HG03103 (cell line): ENCODE results near the gene CALY.
A peak's percentile ranks its signal among the peaks of the same experiment; 100 is the strongest.
"Not testable (repeated sequence)": the region's sequence is repeated elsewhere in the genome, so short reads cannot be mapped to it uniquely, and the experiment has no call there.

Experiments
- ATAC-seq: cut with Tn5 transposase; IDR thresholded peaks from one replicate; pipeline ENCODE4 v1.9.1; 2021; ENCODE audit warnings: low read depth; ENCODE audit not compliant: unreplicated experiment

The CALY gene

DNA sequence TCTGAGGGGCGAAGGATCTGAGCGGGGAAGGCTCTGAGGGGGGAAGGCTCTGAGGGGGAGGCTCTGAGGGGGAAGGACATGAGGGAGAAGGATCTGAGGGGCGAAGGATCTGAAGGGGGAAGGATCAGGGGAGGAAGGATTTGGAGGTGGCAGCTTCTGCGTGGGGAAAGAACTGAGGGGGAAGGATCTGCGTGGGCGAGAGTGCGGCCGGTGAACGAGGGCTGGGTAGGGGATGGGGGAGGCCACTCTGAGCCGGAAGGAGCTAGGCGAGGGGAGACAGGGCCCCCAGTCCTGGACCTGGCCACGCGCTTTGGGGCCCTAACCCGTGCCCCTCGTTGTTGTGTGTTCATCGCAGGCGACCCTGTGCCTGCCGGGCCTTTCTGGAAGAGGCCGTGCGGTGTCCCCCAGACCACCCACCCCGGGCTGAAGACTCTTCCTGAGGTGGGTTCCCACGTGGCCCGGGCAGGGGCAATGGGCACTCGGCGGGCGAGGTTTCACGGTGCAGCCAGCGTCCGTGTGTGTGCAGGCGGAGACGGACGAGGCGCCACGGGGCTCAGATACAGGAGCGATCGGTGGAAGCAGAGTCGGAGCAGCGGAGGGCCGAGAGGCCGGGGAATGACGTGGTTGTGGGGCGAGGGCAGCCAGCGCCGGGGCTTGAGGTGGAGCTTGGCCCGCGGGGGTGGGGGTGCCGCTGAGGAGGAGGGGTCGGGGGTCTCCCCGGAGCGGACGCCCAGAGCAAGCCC, 2.0 kb downstream of the CALY start:
- no peak for ATAC-seq

DNA sequence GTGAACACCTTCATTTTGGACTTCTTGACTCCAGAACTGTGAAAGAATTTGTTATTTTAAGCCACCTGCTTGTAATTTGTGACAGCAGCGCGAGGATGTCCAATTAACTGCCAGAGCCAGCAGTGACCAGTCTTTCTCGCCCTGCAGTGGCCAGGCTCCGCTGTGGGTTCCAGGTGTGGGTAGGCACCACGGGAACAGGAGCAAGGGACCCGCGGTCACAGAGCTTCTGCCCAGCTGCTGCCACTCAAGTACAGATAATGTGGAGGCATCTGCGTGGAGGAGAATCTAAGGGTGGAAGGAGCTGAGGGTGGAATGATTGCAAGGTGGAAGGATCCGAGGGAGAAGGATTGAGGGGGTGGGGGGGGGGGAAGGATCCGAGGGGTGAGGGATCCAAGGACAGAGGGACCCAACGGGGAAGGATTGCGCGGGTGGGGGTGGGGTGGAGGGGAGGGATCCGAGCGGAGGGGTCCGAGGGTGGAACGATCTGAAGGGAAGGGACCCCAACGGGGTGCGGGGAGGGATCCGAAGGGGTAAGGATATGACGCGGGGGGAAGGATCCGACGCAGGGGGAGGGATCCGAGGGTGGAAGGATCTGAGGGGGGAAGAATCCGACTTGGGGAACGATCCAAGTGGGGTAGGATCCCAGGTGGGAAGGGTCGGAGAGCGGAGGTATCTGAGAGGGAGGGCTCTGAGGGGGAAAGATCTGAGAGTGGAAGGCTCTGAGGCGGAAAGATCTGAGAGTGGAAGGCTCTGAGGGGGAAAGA, 3.6 kb downstream of the CALY start:
- no peak for ATAC-seq

DNA sequence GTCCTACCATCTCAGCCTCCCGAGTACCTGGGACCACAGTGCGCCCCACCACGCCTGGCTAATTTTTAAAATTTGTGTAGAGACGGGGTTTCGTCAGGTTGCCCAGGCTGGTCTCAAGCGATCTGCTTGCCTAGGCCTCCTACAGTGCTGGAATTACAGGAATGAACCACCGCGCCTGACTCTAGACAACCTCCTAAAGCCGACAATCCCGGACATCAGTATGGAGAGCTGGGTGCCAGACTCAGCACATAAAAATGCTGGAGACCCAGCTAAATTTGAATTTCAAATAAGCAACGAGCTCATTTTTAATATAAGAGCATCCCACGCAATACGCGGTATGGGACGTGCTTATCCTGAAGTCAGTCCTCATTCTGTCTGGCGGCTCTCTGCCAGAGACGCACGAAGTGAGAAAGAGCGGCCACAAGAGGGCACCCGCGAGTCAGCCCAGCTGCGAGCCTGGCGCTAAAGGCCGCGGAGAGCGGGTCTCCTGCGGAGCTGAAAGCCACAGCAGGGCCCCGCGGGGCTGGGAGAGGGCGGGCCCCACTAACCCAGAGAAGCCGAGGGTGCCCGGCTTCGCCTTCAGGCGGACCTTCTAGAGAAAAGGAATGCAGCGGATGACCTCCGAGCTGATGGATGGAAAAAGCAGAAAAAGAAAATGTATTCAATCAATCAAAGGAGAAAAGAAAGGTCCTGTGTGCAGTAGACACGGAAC, 7.0 kb downstream of the CALY start:
- ATAC-seq, result peak; percentile 80

DNA sequence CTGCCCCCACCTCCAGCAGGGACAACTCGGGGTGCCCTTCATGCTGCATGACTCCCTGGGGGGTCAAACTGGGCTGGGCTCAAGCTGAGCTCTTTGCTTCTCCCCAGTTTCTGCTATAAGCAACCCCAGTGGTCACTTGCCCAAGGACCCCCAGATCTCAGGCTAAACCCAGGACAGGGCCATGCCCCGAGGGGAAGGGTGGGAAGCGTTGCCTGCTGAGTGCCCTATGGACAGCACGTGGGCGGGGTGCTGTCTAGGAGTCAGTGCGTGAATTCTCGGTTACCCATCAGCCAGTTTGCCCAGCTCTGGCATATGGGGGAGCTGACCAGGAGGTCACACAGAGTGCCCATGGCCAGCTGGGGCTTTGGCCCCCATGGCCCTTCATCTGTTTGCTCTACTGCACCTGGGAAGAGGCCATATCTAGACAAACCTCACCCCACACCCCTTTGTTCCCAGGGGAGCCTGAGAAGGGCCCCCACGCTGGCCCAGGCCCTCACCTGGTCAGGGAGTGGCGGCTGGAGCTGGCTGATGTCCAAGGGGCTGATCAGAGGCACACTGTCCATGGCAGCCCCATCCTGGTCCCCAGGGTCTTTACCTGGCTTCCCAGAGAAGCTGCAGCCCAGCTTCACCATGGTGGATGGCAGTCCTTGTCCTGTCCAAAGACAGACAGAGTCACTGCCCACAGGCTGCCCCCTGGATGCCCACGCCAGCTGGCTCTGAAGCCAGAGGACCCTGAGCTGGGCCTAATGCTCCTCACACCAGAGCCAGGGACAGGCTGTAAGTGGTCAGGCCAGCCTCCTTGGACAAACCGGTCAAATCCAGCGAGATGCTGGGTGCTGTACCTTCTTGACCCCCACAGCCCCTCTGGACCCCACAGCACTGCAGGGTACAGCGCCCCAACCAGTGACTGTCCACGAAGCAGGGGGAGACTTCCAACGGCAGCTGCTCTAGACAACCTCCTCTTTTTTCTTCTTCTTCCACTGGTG, 8.0 kb downstream of the CALY start:
- no peak for ATAC-seq

DNA sequence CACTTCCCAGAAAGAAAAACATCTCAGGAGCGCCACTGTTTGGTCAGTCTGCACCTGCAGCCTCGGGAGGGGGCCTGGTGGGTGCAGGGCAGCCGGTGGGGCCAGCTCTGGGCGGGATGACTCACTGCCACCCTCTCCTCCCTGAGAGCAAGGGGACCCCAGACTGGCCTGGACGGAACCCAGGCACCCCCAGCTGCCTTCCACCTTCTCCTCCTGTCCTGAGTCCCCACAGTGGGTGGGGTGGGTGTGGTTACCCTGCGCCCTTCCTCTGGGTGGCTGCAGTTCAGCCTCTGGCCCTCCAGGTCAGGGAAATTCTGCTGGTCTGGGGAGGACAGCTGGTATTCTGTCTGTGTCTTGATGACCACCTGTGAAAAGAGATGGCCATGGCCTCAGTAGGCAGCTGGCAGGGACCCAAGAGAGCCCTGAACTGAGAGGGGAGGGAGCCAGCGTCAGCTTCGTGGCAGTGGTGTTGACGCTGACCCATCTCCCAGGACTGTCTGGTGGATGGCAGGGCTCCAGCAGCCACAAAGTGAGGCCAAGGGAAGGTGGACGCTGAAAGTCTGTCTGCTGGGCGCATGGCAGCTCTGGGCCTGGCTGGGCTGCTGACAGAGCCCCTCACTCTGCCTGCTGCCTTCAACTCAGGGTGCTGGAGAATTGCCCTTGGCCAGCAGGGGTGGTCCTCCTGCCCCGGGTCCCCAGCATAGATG, 8.9 kb downstream of the CALY start:
- ATAC-seq, result no peak

DNA sequence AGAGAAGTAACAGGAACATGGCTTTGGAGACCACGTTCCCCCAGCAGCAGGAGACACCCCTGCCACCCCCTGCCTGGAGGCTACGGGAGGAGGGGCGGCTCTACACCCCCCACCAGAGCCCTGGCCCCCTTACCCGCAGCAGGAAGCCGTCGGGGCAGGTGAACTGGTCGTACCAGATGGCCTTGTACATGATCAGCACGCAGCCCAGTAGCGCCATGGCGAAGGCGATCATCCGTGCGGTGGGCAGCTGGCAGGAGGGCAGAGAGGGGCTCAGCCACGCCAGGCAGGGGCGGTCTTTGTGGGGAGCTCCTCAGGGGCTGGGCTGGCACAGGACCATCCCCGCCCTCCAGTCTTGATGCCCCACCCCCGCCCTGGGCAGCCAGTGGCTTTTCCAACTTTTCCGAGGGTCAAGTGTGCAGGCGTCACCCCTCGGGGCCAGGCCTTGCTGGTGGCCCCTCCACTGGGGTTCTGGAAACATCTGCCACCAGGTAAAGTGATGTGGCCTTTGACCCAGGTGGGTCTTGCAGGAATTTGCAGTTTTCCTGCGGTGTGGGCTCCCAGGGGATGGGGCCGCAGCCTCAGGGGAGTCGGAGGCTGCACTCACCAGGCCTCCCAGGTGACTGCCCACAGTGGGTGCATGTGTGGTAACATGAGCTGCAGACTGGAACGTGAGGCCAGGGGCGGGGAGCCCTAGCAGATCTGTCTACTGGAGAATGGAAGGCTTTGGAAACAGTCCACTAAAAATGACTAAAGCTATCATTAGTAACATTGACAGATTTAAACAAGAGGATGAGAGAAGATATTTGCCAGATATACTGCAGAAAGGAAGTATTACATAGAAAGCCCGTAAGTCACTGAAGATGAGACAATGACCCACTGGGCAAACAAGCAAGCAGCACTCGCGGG, 9.7 kb downstream of the CALY start:
- ATAC-seq, result no peak

DNA sequence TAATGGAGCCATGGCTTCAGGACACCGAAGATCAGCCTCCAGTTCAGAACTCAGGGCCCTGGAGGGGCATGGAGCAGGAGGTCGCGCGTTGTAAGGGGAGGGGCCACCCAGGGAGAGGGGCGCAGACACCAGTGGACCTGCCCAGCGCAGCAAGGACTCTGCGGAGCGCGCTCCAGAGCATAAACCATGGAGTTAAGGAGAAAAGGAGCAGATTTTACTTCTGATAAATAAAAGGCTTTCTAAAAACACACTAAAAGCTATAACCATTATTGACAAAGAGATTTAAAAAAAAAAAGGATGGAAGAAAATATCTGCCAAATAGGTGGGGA, 10.5 kb downstream of the CALY start:
- no peak for ATAC-seq

DNA sequence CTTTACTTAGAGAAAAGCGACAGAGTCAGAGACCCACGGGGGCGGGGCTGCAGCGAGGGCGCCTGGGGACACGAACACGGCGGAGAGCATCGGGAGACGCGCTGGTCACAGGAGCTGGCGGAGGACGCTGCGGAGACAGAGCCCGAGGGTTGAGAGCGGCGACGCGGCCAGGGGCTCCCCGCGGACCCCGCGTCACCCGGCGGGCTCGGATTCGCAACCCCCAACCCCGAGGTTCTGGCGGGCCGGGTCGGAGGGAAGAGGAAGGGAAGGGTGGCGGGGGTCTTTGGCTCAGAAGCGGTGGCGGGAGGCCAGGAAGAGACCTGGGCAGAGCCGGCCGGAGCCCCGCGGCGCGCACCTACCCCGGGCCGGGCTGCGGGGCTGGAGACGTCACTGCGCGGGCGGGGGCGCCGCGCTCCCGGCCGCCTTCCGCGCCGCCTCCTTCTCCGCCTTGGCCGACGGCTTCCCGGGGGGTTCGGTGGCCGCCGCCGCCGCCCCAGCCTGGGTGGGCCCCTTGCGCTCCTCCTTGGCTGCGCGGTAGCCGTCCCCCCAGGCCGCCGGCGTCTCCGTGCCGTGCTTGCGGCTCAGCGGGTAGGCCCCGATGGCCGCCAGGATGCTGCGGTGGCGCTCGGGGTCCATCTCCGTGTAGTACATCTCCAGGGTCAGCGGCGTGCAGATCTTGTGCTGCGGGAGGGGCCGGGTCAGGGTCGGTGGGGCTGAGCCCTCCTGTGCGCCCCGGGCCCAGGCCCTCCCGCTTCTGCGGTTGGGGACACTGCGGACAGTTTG, 11.1 kb downstream of the CALY start:
- no peak for ATAC-seq

DNA sequence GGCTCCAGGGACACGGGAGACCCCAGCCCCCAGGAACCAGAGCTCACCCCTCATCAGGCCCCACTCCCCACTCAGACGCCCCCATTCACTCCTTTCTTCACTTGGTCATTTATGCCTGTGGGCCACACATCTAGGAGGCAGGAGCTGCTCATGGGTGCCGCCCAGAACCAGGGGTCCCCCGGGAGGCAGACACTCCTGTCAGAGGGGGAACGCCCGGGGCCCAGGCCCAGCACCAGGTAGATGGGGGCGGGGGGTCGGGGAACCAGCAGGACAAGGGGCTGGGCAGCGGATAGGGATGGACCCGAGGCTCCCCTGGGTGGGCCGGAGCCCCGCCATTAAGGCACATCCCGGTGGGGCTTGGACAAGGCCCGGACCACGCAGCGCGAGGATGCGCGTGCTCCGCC, 11.8 kb downstream of the CALY start:
- no peak for ATAC-seq

DNA sequence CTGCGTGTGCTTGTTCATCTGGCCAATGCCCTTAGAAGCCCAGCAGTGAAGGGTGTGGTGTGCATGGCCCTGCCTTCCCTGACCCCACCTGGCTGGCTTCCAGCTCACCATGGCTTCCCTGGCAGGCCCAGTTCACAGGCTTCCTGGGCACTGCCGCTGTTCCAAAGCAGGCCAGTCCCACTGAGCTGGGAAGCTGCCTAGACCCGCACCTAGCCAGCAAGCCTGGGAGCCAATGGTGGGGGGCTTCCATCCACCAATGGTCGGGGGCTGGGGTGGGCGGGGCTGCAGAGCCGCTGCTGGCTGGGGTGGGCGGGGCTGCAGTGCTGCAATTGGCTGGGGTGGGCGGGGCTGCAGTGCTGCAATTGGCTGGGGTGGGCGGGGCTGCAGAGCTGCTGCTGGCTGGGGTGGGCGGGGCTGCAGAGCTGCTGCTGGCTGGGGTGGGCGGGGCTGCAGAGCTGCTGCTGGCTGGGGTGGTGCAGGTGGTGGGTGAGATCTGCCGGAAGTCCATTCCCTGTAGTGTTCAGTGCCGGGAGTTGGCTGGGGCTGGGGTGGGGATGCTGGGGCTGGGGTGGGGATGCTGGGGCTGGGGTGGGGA, 12.4 kb downstream of the CALY start:
- no peak for ATAC-seq

DNA sequence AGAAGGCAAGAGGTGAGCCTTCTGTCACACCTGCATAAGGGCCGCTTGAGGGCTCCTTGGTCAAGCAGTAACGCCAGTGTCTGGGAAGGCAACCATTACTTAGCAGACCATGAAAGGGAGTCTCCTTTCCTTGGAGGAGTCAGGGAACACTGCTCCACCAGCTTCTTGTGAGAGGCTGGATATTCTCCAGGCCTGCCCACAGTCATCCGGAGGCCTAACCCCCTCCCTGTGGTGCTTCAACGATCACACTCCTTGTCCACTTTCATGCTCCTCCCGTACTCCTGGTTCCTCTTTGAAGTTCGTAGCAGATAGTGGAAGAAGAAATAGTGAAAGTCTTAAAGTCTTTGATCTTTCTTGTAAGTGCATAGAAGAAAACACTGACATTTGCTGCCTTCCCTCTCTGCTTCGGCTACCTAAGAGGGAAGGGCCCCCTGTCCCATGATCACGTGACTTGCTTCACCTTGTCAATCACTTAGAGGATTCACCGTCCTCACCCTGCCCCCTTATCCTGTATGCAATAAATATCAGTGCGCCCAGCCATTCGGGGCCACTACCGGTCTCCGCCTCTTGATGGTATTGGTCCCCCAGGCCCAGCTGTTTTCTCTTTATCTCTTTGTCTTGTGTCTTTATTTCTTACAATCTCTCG, 14.5 kb downstream of the CALY start:
- not testable (repeated sequence) for ATAC-seq

DNA sequence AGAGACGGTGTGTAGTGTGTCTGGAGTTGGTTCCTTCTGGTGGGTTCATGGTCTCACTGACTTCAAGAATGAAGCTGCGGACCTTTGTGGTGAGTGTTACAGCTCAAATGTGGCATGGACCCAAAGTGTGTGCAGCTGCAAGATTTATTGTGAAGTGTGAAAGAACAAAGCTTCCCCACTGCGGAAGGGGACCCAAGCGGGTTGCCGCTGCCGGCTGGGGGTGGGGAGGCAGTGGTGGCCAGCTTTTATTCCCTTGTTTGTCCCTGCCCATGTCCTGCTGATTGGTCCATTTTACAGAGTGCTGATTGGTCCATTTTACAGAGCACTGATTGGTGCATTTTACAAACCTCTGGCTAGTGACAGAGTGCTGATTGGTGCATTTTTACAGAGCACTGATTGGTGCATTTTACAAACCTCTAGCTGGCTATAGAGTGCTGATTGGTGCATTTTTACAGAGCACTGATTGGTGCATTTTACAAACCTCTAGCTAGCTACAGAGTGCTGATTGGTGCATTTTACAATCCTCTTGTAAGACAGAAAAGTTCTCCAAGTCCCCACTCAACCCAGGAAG, 15.8 kb downstream of the CALY start:
- ATAC-seq, result not testable (repeated sequence)

DNA sequence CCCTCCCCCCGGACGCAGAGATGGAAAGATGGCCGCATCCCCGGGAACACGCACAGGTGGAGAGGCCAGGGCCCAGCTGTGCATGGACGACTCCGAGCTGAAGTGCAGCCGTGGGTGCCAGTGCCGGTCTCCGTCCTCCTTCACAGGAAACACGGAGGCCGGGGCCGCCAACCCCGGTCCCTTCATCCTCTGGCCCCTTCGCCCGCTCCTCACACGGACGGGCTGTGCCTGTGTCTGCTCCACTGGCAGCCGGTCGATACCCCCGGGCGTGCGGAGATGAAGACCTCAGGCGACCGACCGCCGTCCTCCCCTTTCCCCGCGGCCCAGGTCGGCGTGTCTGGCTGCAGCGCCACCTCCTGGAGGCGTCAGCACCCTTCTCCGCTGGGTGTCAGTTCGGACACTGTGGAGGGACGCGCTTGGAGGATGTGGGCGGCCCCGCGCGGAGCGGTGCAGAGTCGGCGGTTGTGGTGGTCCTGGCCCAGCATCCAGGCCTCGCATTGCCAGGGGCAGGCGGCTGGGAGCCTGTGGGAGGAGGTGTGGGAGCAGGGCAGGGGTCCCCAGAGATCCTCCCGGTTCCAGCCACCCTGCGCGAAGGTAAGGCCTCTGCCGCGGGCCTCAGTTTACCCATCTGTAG, 18.1 kb downstream of the CALY start:
- ATAC-seq, result peak; percentile 87

DNA sequence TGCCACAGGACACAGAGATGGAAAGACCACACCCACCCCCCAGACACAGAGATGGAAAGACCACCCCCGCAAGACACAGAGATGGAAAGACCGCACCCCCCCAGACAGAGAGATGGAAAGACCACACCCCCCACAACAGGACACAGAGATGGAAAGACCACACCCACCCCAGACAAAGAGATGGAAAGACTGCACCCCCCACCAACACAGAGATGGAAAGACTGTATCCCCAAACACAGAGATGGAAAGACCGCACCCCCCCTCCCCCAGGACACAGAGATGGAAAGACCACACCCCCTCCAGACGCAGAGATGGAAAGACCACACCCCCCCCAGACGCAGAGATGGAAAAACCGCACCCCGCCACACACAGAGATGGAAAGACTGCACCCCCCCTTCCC, 20.0 kb downstream of the CALY start:
- ATAC-seq, result no peak

DNA sequence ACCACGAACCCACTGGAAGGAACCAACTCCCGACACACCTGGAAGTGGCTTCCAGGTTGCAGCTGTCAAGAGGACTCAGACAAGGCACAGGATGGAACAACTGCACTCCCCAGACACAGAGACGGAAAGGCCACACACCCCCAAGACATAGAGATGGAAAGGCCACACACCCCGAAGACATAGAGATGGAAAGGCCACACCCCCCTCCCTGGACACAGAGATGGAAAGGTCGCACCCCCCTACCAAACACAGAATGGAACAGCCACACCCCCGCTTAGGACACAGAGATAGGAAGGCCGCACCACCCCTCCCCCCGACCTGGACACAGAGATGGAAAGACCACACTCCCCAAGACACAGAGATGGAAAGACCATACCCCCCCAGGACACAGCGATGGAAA, 20.4 kb downstream of the CALY start:
- no peak for ATAC-seq

DNA sequence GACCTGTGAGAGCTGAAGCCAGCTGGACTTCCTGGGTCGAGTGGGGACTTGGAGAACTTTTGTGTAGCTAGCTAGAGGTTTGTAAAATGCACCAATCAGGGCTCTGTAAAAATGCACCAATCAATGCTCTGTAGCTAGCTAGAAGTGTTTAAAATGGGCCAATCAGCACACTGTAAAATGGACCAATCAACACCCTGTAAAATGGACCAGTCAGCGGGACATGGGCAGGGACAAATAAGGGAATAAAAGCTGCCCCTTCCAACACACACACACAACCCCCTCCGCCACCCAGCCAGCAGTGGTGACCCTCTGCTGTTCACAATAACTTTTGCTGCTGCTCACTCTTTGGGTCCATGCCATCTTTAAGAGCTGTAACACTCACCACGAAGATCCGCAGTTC, 20.8 kb downstream of the CALY start:
- no peak for ATAC-seq
